Measurements from ENCODE around the gene KYNU.

DNA sequence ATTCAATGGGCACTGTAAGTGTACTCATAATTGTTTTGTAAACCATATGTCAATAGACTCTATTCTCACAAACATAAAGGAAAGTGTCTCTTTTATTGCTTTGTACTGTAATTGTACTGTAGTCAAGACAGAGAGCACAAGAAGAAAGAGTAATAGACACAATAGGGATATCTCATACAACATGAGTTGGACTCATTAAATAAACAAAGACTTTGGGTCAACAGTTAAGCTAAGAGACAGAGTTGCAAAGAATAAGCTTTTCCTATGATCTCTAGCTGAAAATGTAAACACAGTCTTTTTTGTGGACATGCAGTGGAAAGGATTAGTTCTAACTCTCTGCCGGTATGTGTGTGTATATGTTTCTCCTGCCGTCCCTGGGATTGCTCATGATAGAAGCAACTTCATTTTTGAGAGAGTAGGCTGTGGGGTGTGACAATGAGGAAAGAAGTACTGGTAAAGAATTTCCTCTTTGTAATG, 13.9 kb upstream of the KYNU start:
- TF ChIP-seq CTCF (IDR thresholded peaks at IDR 0.05): no peak
- no peak for TF ChIP-seq POLR2AphosphoS5 (IDR thresholded peaks at IDR 0.05)
